ENCODE data around the gene APOOL.

The APOOL gene

GRCh38 chrX:85084770-85085393 lies 81.2 kb downstream of the APOOL start:
- DNase-seq: peak; percentile 18

- no peak for DNase-seq
Observed at GRCh38 chrX:85089321-85089840, 85.7 kb downstream of the APOOL start.

- DNase-seq: no peak
Observed at GRCh38 chrX:85107407-85107806, 103.7 kb downstream of the APOOL start.

GRCh38 chrX:85108165-85108564 lies 104.5 kb downstream of the APOOL start:
- no peak for DNase-seq

GRCh38 chrX:85109235-85109634 lies 105.6 kb downstream of the APOOL start:
- no peak for DNase-seq

- DNase-seq: no peak
Observed at GRCh38 chrX:85111347-85111746, 107.7 kb downstream of the APOOL start.

GRCh38 chrX:85112293-85112692 lies 108.6 kb downstream of the APOOL start:
- no peak for DNase-seq

- no peak for DNase-seq
Observed at GRCh38 chrX:85113746-85114145, 110.1 kb downstream of the APOOL start.

GRCh38 chrX:85114171-85114570 lies 110.5 kb downstream of the APOOL start:
- no peak for DNase-seq

GRCh38 chrX:85114776-85115175 lies 111.1 kb downstream of the APOOL start:
- DNase-seq: no peak

- no peak for DNase-seq
Observed at GRCh38 chrX:85115252-85115651, 111.6 kb downstream of the APOOL start.

GRCh38 chrX:85136409-85136808 lies 132.7 kb downstream of the APOOL start:
- no peak for DNase-seq

GRCh38 chrX:85139422-85139821 lies 135.7 kb downstream of the APOOL start:
- no peak for DNase-seq

- no peak for DNase-seq
Observed at GRCh38 chrX:85140964-85141363, 137.3 kb downstream of the APOOL start.

All from DMS 273 treated with DMSO at 0.1 percent for 48 hours (cell line).